Measurements from ENCODE around the gene SOX6. TPM values are rescaled to one million over a fixed set of nuclear protein-coding genes. Genes with fewer than 3 reads are reported as not detected.

Gene SOX6
- total RNA-seq, 1 donor from 2014 or later = 4.9 TPM

GRCh38 chr11:16287630-16288280 lies 68.6 kb downstream of the SOX6 start:
- H3K9me3 ChIP-seq = no peaks in the 10 kb centered on the region
- no peaks in the 10 kb centered on the region for H3K36me3 ChIP-seq
- DNase-seq (ENCODE audit: extremely low spot score in 2 of 2) = no peak
- intact Hi-C loops (cut with DNase I) = no loop called here
- TF ChIP-seq CTCF (IDR thresholded peaks at IDR 0.05) = no peak
- no peak for TF ChIP-seq POLR2A (IDR thresholded peaks at IDR 0.05)
- TF ChIP-seq POLR2AphosphoS5 (IDR thresholded peaks at IDR 0.05; ENCODE audit: insufficient read depth in 1 of 2, low read depth in 1 of 2) = no peak
- no peak overlapping the region for H3K27ac ChIP-seq
- no peaks in the 10 kb centered on the region for H3K4me1 ChIP-seq
- no peaks in the 10 kb centered on the region for H3K27me3 ChIP-seq
- no peak overlapping the region for H3K4me3 ChIP-seq

- TF ChIP-seq CTCF (IDR thresholded peaks at IDR 0.05) = no peak
- TF ChIP-seq POLR2A (IDR thresholded peaks at IDR 0.05) = no peak
- TF ChIP-seq POLR2AphosphoS5 (IDR thresholded peaks at IDR 0.05; ENCODE audit: insufficient read depth in 1 of 2, low read depth in 1 of 2) = no peak
- H3K27me3 ChIP-seq = no peaks in the 10 kb centered on the region
- no peaks in the 10 kb centered on the region for H3K4me1 ChIP-seq
- no peak for DNase-seq (ENCODE audit: extremely low spot score in 2 of 2)
- intact Hi-C loops (cut with DNase I) = no loop called here
- H3K4me3 ChIP-seq = no peak overlapping the region
- H3K36me3 ChIP-seq = no peaks in the 10 kb centered on the region
- H3K27ac ChIP-seq = no peak overlapping the region
- H3K9me3 ChIP-seq = no peaks in the 10 kb centered on the region
Observed at GRCh38 chr11:16286095-16286494, 70.3 kb downstream of the SOX6 start.

- intact Hi-C loops (cut with DNase I) = no loop called here
- Histone ChIP-seq H3K4me3 (no peak overlapping the region), H3K9me3 (no peaks in the 10 kb centered on the region), H3K4me1 (no peaks in the 10 kb centered on the region), H3K27ac (no peak overlapping the region), H3K36me3 (no peaks in the 10 kb centered on the region), H3K27me3 (no peaks in the 10 kb centered on the region)
- no peak for DNase-seq (ENCODE audit: extremely low spot score in 2 of 2)
- TF ChIP-seq POLR2AphosphoS5 (IDR thresholded peaks at IDR 0.05; ENCODE audit: insufficient read depth in 1 of 2, low read depth in 1 of 2) = no peak
- TF ChIP-seq POLR2A (IDR thresholded peaks at IDR 0.05) = no peak
- TF ChIP-seq CTCF (IDR thresholded peaks at IDR 0.05) = no peak
Observed at GRCh38 chr11:16280256-16280682, 76.1 kb downstream of the SOX6 start.

- H3K36me3 ChIP-seq = no peaks in the 10 kb centered on the region
- no peaks in the 10 kb centered on the region for H3K27me3 ChIP-seq
- no peaks in the 10 kb centered on the region for H3K4me1 ChIP-seq
- no peak for TF ChIP-seq CTCF (IDR thresholded peaks at IDR 0.05)
- TF ChIP-seq POLR2A (IDR thresholded peaks at IDR 0.05) = no peak
- no peak for TF ChIP-seq POLR2AphosphoS5 (IDR thresholded peaks at IDR 0.05; ENCODE audit: insufficient read depth in 1 of 2, low read depth in 1 of 2)
- H3K27ac ChIP-seq = no peak overlapping the region
- no peaks in the 10 kb centered on the region for H3K9me3 ChIP-seq
- H3K4me3 ChIP-seq = no peak overlapping the region
- intact Hi-C loops (cut with DNase I) = no loop called here
- no peak for DNase-seq (ENCODE audit: extremely low spot score in 2 of 2)
Observed at GRCh38 chr11:16279524-16279923, 76.8 kb downstream of the SOX6 start.

- no peak overlapping the region for H3K4me3 ChIP-seq
- no peaks in the 10 kb centered on the region for H3K4me1 ChIP-seq
- H3K27ac ChIP-seq = no peak overlapping the region
- H3K36me3 ChIP-seq = no peaks in the 10 kb centered on the region
- H3K27me3 ChIP-seq = no peaks in the 10 kb centered on the region
- intact Hi-C loops (cut with DNase I) = no loop called here
- TF ChIP-seq POLR2A (IDR thresholded peaks at IDR 0.05) = no peak
- no peak for TF ChIP-seq CTCF (IDR thresholded peaks at IDR 0.05)
- no peak for TF ChIP-seq POLR2AphosphoS5 (IDR thresholded peaks at IDR 0.05; ENCODE audit: insufficient read depth in 1 of 2, low read depth in 1 of 2)
- no peak for DNase-seq (ENCODE audit: extremely low spot score in 2 of 2)
- no peaks in the 10 kb centered on the region for H3K9me3 ChIP-seq
Observed at GRCh38 chr11:16278979-16279378, 77.4 kb downstream of the SOX6 start.

Data from vagina (tissue), 2 donors.